ENCODE data around the gene ZIC5.

Gene ZIC5

GRCh38 chr13:99941086-99941485, 30.5 kb downstream of the ZIC5 start:
- no peak for DNase-seq (ENCODE audit: low read depth in 4 of 4, low spot score in 1 of 4)

- no peak for DNase-seq (ENCODE audit: low read depth in 4 of 4, low spot score in 1 of 4)
Observed at GRCh38 chr13:99938635-99939034, 32.9 kb downstream of the ZIC5 start.

- no peak for DNase-seq (ENCODE audit: low read depth in 4 of 4, low spot score in 1 of 4)
Observed at GRCh38 chr13:99935772-99936171, 35.8 kb downstream of the ZIC5 start.

GRCh38 chr13:99932912-99933311, 38.7 kb downstream of the ZIC5 start:
- no peak for DNase-seq (ENCODE audit: low read depth in 4 of 4, low spot score in 1 of 4)

GRCh38 chr13:99930925-99931324, 40.6 kb downstream of the ZIC5 start:
- DNase-seq (ENCODE audit: low read depth in 4 of 4, low spot score in 1 of 4), result no peak

GRCh38 chr13:99929866-99930265, 41.7 kb downstream of the ZIC5 start:
- DNase-seq (ENCODE audit: low read depth in 4 of 4, low spot score in 1 of 4), result no peak

GRCh38 chr13:99926014-99926731, 45.4 kb downstream of the ZIC5 start:
- no peak for DNase-seq (ENCODE audit: low read depth in 4 of 4, low spot score in 1 of 4)

GRCh38 chr13:99923877-99924582, 47.5 kb downstream of the ZIC5 start:
- DNase-seq (ENCODE audit: low read depth in 4 of 4, low spot score in 1 of 4), result no peak

GRCh38 chr13:99922631-99923404, 48.7 kb downstream of the ZIC5 start:
- DNase-seq (ENCODE audit: low read depth in 4 of 4, low spot score in 1 of 4), result no peak

- no peak for DNase-seq (ENCODE audit: low read depth in 4 of 4, low spot score in 1 of 4)
Observed at GRCh38 chr13:99919132-99919531, 52.4 kb downstream of the ZIC5 start.

GRCh38 chr13:99916366-99917103, 55.0 kb downstream of the ZIC5 start:
- DNase-seq (ENCODE audit: low read depth in 4 of 4, low spot score in 1 of 4), result no peak

- DNase-seq (ENCODE audit: low read depth in 4 of 4, low spot score in 1 of 4), result no peak
Observed at GRCh38 chr13:99913167-99913566, 58.4 kb downstream of the ZIC5 start.
